Motor neuron (in vitro differentiated cells): ENCODE data around the gene TUBGCP6. TPM values are rescaled to one million over a fixed set of nuclear protein-coding genes. Genes with fewer than 3 reads are reported as not detected.

Experiments
- ATAC-seq, 8 experiments: fragments of 200-7000 bp; cut with Tn5 transposase; replicated peaks in 6 of 8; 2 replicates each; pipeline ENCODE4 v1.8.0; 2021; ENCODE audit warnings: mild to moderate bottlenecking in 8 of 8, moderate library complexity in 8 of 8
- H3K27ac ChIP-seq, 2 donors: fragments of 250-450 bp; sonication (Bioruptor Pico); 2 replicates each; pipeline ENCODE4 v1.9.0; 2021; ENCODE audit warnings: antibody characterized with exemption in 2 of 2, mild to moderate bottlenecking in 2 of 2, moderate library complexity in 1 of 2
- H3K4me1 ChIP-seq, 2 donors: fragments of 250-450 bp; sonication (Bioruptor Pico); replicated peaks in 1 of 2; 2 replicates each; pipeline ENCODE4 v1.6.1; 2021; ENCODE audit warnings: antibody characterized with exemption in 2 of 2, mild to moderate bottlenecking in 2 of 2, moderate library complexity in 1 of 2
- H3K4me3 ChIP-seq, 5 donors: fragments of 250-450 bp; sonication (Bioruptor Pico); 2 replicates each; pipeline ENCODE4 v1.9.0; 2021; ENCODE audit warnings: antibody characterized with exemption in 5 of 5, mild to moderate bottlenecking in 5 of 5, moderate library complexity in 4 of 5
- WGBS, 10 experiments: fragments of 450-650 bp; shearing (Covaris generic); methylation state at CpG; one replicate each; pipeline ENCODE4 v1.0.0; 2022; 5-methylcytosine and 5-hydroxymethylcytosine counted together
- in situ Hi-C, 9 experiments: fragments of 400-800 bp; cut with MboI; loops; one replicate each; pipeline ENCODE4 v1.15.0; 2021; ENCODE audit warnings: low sequenced_read_pairs in 9 of 9, low pct_unique_long_range_greater_than_20kb in 2 of 9; ENCODE audit not compliant: unreplicated experiment in 9 of 9
- total RNA-seq, 8 experiments: library from RNA; unstranded; fragments of 300-600 nt; gene quantifications; 2 replicates each; pipeline versions ENCODE4 v1.2.3 to v1.2.4, GENCODE V29; 2022

Gene TUBGCP6
- total RNA-seq, 8 experiments from 2014 or later, result 14.4 to 52.6 (median 20.1) TPM

DNA sequence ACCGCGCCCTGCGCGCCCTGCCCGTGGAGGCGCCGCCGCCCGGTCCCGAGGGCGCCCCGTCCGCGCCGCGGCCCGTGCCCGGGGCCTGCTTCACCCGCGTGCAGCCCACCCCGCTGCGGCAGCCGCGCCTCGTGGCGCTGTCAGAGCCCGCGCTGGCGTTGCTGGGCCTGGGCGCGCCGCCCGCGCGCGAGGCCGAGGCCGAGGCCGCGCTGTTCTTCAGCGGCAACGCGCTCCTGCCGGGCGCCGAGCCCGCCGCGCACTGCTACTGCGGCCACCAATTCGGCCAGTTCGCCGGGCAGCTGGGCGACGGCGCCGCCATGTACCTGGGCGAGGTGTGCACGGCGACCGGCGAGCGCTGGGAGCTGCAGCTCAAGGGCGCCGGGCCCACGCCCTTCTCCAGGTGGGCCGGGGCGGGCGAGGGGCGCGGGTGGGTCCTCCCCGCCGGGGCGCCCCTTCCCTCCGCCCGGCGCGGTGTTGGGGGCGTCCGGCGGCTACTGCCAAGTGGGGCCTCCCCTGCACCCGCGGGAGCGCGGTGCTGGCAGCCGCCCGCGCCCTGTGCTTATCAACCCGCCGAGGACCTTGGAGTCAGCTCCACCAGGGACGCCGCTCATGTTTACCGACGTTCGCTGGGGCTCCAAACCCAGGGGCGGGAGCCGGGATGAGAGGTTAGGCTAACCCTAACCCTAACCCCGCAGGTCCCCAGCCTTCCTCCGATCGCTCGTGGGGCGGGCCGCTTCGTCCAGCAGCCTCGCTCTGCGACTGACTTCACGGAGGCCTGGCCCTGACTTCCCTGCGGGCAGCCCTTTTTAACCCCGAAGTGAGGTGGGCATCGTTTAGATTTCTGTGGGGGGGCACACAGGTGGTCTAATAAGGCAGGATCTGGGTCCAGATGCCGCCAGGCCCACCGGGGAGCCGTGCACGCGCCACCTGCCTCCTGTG is 43.4 kb downstream of the TUBGCP6 start:
- peaks cover 3 to 13% of the 10 kb centered on the region in 2 donors for H3K4me1 ChIP-seq
- in situ Hi-C loops, result loop anchor here in 1 of 9 experiments (10.0 kb wide), 1 partner anchor 57 kb away; no protein-coding TSS in a partner anchor
- WGBS, 10 experiments, result 0 to 13% (median 2%) methylated on average over 1 to 26 of the region's 115 CpGs; no CpG with 5 or more reads in 6 of the 10 experiments
- peak overlapping the region; percentile 74 to 99 (median 94) for H3K4me3 ChIP-seq
- peak overlapping the region; percentile 70 for H3K27ac ChIP-seq
- peak; percentile 38 to 57 (median 48) for ATAC-seq

DNA sequence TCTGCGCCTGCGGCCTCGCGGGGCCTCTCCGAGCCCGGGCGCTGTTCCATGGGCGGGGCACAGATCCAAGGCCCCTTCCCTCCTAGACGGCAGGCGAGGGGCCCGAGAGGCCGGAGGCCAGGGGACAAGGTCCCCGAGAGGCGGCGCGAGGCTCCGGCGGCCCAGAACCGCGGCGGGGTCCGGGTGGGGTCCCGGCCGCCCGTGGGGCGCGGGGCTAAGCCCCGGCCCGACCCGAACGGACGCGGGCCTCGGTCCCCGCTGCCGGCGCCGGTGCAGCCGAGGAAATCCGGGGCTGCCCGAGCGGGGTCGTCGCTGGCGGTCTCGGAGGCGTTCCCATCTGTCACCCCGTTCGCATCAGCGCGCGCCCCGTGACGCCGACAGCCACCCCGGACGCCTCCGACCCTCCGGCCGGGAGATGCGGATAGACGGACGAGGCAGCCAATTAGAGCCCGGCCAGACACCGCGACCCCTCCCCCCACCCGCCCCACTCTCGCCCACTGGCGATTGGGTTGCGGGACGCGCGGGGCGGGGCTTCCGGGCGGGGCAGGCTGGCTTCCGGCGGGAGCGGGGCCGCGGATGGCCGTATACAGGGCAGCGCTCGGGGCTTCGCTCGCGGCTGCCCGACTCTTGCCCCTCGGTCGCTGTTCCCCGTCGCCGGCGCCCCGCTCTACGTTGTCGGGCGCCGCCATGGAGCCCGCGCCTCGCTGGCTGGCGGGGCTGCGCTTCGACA is 44.2 kb downstream of the TUBGCP6 start, which contains the start of gene SELENOO:
Gene SELENOO, plus strand, starts transcription at position 551 of the 730 bp plus-strand sequence. Its CDS starts 26 bp downstream, at position 577.
- Histone ChIP-seq H3K4me3 (peak within 1 kb of the TSS; percentile 74 to 99 (median 94)), H3K4me1 (peaks cover 3 to 13% of the 10 kb centered on the region in 2 donors), H3K27ac (peak within 1 kb of the TSS; percentile 88 to 90)
- 13% methylated on average over 9 of the region's 105 CpGs; no CpG with 5 or more reads in 9 of the 10 experiments for WGBS, 10 experiments
- peak; percentile 80 to 92 (median 88) for ATAC-seq
- in situ Hi-C loops, result loop anchor here in 1 of 9 experiments (10.0 kb wide), 1 partner anchor 56 kb away; no protein-coding TSS in a partner anchor

DNA sequence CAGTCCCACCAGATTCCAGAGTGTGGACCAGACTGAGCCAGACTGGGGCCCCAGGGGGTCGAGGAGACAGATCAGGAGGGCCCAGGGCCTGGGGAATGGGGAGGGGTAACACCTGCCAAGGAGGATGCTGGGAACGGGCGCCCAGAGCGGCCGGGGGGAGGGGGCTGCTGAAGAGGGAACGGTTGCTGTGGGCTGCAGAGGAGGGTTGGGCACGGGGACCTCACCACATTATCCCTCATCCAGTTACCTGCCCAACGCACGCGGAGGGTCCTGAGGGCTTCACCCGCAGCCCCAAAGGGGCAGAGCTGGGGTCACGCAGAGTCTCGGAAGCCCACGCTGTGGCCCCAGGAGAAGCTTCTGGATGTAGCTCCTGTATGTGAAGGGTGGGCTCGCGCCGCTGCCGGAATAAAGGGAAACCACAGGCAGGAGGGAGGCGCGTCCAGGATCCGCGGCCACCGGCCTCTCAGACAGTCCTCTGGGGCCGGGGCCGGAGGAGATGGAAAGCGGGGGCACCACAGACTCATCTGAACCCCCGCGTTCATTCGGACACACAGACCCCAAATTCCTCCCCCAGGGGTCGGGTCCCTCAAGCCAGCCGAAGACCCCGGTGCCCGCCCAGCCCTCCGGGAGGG is 44.9 kb downstream of the TUBGCP6 start:
- peak; percentile 9 to 31 (median 16) for ATAC-seq
- peak overlapping the region; percentile 88 to 90 for H3K27ac ChIP-seq

DNA sequence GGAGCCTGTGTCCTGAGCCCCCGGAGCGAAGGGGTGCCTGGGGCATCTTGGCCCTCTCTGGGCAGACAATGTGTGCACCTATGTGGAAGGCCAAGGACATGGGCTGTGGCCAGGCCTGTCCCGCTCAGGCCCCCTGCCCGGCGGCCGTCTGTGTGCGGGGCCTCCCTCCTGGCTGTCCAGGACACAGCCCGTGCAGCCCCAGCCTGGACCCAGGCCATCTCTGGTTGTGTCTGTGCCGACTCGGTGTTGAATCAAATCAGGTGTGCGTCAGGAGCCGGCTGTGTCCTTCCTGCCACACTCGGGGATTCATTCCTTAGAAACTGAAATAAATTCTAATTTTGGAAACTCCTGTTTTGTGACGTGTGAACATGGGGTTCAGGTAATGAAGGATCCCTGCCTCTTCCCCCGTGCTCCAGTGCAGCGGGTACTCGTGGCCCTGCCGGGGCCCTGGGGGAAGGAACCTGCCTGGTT is 45.5 kb downstream of the TUBGCP6 start:
- H3K27ac ChIP-seq, result peak overlapping the region in 1 of 2 donors; percentile 88
- peaks cover 3 to 13% of the 10 kb centered on the region in 2 donors for H3K4me1 ChIP-seq
- 69 to 100% (median 86%) methylated on average over 2 to 8 of the region's 18 CpGs; no CpG with 5 or more reads in 5 of the 10 experiments for WGBS, 10 experiments
- H3K4me3 ChIP-seq, result peak overlapping the region; percentile 74 to 99 (median 94)
- no peak for ATAC-seq
- in situ Hi-C loops, result loop anchor here in 2 of 9 experiments (25.0 kb wide), 1 partner anchor 262 kb away; no protein-coding TSS in a partner anchor

More for the DNA sequence above, 44.9 kb downstream of the TUBGCP6 start:
- WGBS, 10 experiments, result 5 to 12% (median 5%) methylated on average over 4 to 5 of the region's 34 CpGs; no CpG with 5 or more reads in 7 of the 10 experiments
- H3K4me1 ChIP-seq, result peaks cover 3 to 13% of the 10 kb centered on the region in 2 donors
- in situ Hi-C loops, result loop anchor here in 3 of 9 experiments (10.0 to 25.0 kb wide), 2 partner anchors 55 to 263 kb away; no protein-coding TSS in a partner anchor
- peak overlapping the region; percentile 74 to 99 (median 94) for H3K4me3 ChIP-seq

DNA sequence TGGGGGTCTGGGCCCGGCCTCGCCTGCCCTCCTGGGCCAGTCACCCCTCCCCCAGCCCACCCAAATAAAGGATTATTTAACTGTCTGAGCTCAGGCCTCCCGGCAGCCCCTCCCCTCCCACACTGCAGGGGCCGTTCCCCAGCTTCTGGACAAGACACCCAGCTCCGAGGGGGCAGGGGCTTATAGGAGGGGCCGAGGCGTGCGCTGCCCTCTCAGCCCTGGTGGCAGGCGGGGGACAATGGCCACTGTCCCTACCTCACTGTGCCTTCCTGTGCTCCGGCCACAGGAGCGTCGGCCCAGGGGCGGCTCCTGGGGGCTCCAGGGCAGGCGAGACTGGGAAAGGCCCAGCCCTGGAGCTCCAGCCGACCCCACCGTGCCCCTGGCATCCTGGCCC is 46.2 kb downstream of the TUBGCP6 start:
- H3K27ac ChIP-seq, result no peak overlapping the region
- in situ Hi-C loops, result loop anchor here in 2 of 9 experiments (25.0 kb wide), 1 partner anchor 261 kb away; no protein-coding TSS in a partner anchor
- no peak for ATAC-seq
- no peak overlapping the region for H3K4me3 ChIP-seq
- peaks cover 3 to 13% of the 10 kb centered on the region in 2 donors for H3K4me1 ChIP-seq
- 83 to 100% (median 97%) methylated on average over 1 to 6 of the region's 16 CpGs; no CpG with 5 or more reads in 7 of the 10 experiments for WGBS, 10 experiments

DNA sequence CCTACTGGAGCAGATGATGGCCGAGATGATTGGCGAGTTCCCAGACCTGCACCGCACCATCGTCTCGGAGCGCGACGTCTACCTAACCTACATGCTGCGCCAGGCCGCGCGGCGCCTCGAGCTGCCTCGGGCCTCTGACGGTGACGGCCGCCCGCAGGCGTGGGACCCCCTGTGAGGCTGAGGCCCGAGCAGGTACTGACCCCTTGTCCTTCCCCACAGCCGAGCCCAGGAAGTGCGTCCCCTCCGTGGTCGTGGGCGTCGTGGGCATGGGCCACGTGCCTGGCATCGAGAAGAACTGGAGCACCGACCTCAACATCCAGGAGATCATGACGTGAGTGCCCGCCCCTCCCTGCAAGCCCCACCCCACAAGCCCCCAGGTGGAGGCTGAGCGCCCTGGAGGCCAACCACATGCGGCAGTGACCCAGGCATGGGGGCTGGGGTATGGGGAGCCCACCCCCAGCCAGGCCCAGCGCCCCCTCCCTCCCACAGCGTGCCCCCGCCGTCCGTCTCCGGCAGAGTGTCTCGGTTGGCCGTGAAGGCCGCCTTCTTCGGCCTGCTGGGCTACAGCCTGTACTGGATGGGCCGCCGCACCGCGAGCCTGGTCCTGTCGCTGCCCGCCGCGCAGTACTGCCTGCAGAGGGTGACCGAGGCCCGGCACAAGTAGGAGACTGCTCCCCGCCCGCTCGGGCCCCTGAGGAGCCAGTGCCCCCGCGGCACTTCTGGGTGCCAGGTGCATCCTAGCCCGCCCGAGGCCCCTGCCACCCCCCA is 46.8 kb downstream of the TUBGCP6 start:
- no peak for ATAC-seq
- in situ Hi-C loops, result loop anchor here in 2 of 9 experiments (25.0 kb wide), 1 partner anchor 261 kb away; no protein-coding TSS in a partner anchor
- Histone ChIP-seq H3K4me1 (peaks cover 3 to 13% of the 10 kb centered on the region in 2 donors), H3K4me3 (no peak overlapping the region), H3K27ac (no peak overlapping the region)
- WGBS, 10 experiments, result 97 to 100% methylated on average over 6 to 8 of the region's 61 CpGs; no CpG with 5 or more reads in 8 of the 10 experiments

DNA sequence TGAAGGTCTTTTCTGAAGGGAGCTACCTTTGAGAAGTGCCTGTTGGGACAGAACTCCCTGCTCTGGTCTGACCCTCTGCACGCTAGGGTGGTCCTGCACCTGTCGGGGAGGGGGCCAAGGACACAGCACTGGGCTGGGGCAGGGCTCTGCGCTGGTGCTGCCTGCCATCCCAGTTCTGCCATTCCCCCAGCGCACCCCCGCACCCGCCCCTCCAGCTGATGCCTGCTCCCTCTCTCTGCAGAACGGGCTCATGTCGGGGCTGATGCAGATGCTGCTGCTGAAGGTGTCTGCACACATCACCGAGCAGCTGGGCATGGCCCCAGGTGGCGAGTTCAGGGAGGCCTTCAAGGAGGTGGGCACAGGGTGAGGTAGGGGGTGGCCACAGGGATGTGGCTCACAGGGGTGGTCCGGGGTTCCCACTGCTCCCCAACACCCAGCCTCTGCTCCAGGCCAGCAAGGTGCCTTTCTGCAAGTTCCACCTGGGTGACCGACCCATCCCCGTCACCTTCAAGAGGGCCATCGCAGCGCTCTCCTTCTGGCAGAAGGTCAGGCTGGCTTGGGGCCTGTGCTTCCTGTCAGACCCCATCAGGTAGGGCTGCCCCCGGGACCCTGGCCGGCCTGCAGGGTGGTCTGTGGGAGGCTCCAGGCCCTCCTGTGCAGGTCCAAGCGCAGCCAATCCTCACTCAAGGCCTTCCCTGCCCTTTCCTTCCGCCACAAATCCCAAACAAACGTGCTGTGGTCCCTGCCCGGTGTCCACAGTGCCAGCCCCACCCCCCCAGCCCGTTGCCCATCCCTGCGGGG is 47.6 kb downstream of the TUBGCP6 start:
- no peak overlapping the region for H3K27ac ChIP-seq
- no peak overlapping the region for H3K4me3 ChIP-seq
- WGBS, 10 experiments, result 83 to 100% (median 100%) methylated on average over 1 to 8 of the region's 23 CpGs; no CpG with 5 or more reads in 5 of the 10 experiments
- H3K4me1 ChIP-seq, result peaks cover 3 to 8% of the 10 kb centered on the region in 2 donors
- in situ Hi-C loops, result loop anchor here in 2 of 9 experiments (25.0 kb wide), 1 partner anchor 260 kb away; no protein-coding TSS in a partner anchor
- ATAC-seq, result no peak

DNA sequence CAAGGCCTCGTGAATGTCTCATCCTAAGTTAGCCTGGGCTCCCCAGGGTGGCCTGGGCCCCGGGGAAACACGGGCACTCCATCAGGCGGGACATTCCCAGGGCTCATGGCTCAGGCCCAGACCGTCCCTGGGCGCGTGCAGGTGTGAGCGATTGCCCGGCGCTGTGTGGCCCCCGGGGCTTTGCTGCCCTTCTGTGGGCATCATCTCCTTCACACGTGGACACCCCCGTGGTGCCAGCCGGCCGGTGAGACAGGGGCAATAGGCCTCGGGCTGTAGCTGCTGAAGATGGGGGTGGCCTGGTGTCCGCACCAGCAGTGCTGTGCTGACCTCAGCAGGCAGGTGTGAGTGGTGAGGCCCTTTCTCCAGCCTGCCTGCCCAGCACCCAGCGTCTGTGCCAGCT is 48.6 kb downstream of the TUBGCP6 start:
- ATAC-seq, result no peak
- WGBS, 10 experiments, result 94% methylated on average over 8 of the region's 18 CpGs; no CpG with 5 or more reads in 9 of the 10 experiments
- Histone ChIP-seq H3K4me3 (no peak overlapping the region), H3K27ac (no peak overlapping the region), H3K4me1 (peaks cover 6% of the 10 kb centered on the region in 2 donors)
- in situ Hi-C loops, result loop anchor here in 2 of 9 experiments (25.0 kb wide), 1 partner anchor 259 kb away; no protein-coding TSS in a partner anchor

DNA sequence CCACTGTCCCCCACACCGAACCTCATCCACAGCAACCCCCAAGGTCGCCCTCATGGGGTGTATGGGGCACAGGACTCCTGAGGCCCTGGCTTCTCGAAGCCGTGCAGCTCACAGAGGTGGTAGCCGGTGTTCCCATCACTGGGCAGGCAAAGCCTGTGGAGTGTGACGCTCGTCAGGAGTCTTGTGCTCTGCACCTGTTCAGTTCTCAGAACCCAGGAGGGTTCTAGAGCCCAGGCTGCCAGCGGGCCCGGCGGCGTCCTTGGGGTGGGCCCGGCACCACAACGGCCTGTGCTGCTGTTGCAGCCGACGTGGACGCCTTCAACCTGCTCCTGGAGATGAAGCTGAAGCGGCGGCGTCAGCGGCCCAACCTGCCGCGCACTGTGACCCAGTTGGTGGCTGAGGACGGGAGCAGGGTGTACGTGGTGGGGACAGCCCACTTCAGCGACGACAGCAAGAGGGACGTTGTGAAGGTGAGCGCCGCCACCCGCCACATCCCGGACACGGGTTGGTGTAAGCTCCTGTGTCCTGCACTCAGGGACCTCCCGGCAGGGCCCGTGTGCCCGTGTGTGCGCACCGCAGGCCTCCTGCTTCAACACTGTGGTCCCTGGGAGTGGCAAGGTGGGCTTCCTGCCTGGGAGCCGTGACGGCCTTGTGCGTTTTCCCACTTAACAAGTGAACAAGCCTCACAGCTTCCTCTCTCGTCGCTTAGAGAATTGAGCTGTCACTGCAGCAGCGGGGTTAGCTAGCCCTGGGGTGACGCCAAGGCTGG is 50.6 kb downstream of the TUBGCP6 start:
- WGBS, 10 experiments, result 87 to 100% (median 90%) methylated on average over 2 to 13 of the region's 44 CpGs; no CpG with 5 or more reads in 5 of the 10 experiments
- Histone ChIP-seq H3K4me1 (peaks cover 5 to 17% of the 10 kb centered on the region in 2 donors), H3K27ac (no peak overlapping the region), H3K4me3 (no peak overlapping the region)
- in situ Hi-C loops, result loop anchor here in 2 of 9 experiments (25.0 kb wide), 1 partner anchor 257 kb away; no protein-coding TSS in a partner anchor
- no peak for ATAC-seq

DNA sequence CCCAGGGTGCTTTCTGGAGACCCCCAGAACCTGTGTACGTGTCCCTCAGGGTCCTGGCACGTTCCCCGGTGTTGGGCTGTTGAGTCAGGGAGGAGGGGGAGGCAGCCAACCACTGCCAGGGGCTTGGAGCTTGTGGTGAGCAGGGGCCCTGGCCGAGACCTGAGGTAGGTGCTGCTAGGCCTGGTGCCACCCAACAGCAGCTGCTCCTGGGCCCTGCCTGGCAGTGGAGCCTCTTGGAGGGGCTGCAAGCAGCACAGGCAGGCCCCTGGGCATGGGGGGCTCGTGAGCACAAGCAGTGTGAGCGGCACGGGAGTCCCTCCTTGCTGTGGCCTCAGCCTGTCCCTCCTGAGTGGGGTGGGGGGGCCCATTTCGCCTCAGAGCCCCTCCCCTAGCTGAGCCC is 51.2 kb downstream of the TUBGCP6 start:
- Histone ChIP-seq H3K4me3 (no peak overlapping the region), H3K4me1 (peaks cover 5 to 17% of the 10 kb centered on the region in 2 donors), H3K27ac (no peak overlapping the region)
- in situ Hi-C loops, result loop anchor here in 2 of 9 experiments (25.0 kb wide), 1 partner anchor 256 kb away; no protein-coding TSS in a partner anchor
- WGBS, 10 experiments, result no CpG with 5 or more reads among the region's 8 CpGs
- ATAC-seq, result no peak
